Adrenal gland (tissue), 5 donors: ENCODE data around the gene LRRC9.

Experiments used
- POLR2A ChIP-seq, 2 donors: fragments of 450-650 bp; IDR thresholded peaks; one replicate each; pipeline ENCODE4 v1.6.1; 2017; ENCODE audit warnings: antibody characterized with exemption in 2 of 2, mild to moderate bottlenecking in 2 of 2, moderate library complexity in 1 of 2
- TF ChIP-seq, protein P1 (sequence below), 6 experiments: fragments of 450-650 bp in 4 of 6; fragments of 200-600 bp in 2 of 6; sonication (generic) in 1 of 6; IDR thresholded peaks; 1 replicate in 5 of 6; 2 replicates in 1 of 6; pipeline versions ENCODE4 v1.5.1 to v1.8.0; 2016 to 2021; ENCODE audit warnings: antibody characterized with exemption in 6 of 6, mild to moderate bottlenecking in 2 of 6, moderate library complexity in 1 of 6
- donor health status: DM: no; HTN: no; CAD: no.

DNA sequence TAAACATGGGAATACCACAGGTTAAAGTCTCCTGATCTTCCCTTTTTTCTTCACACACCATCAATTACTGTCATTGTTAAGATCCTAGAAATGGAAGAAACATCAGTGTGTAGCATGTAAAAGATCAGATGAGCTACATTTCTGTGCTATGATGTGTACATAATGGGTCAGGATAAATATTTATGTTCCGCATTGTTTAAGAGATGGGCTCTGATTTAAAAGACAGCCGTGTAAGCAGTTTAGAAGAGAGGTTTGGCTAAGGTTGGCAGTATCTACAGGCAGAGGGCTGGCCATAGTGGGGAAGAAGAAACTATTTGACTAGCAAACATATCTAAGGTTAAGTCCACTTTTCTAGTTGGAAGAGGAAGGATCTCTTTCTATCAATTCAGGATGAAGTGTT, 49.4 kb downstream of the LRRC9 start:
- TF ChIP-seq POLR2A (IDR thresholded peaks at IDR 0.05), result no peak
- TF ChIP-seq, protein P1, sequence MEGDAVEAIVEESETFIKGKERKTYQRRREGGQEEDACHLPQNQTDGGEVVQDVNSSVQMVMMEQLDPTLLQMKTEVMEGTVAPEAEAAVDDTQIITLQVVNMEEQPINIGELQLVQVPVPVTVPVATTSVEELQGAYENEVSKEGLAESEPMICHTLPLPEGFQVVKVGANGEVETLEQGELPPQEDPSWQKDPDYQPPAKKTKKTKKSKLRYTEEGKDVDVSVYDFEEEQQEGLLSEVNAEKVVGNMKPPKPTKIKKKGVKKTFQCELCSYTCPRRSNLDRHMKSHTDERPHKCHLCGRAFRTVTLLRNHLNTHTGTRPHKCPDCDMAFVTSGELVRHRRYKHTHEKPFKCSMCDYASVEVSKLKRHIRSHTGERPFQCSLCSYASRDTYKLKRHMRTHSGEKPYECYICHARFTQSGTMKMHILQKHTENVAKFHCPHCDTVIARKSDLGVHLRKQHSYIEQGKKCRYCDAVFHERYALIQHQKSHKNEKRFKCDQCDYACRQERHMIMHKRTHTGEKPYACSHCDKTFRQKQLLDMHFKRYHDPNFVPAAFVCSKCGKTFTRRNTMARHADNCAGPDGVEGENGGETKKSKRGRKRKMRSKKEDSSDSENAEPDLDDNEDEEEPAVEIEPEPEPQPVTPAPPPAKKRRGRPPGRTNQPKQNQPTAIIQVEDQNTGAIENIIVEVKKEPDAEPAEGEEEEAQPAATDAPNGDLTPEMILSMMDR (IDR thresholded peaks at IDR 0.05), result no peak
